PC-9 (cell line): ENCODE results near the gene CLEC1A.

Source experiments
- CTCF ChIP-seq: fragments of 200-600 bp; sonication (generic); conservative IDR thresholded peaks from 2 replicates; pipeline ENCODE4 v1.6.1; 2017; ENCODE audit warnings: mixed run types, antibody characterized with exemption, mild to moderate bottlenecking, moderate library complexity
- EZH2 ChIP-seq: fragments of 200-600 bp; sonication (generic); IDR thresholded peaks from 2 replicates; pipeline ENCODE4 v1.8.0; 2017; ENCODE audit warnings: antibody characterized with exemption, low read depth

- no peak for TF ChIP-seq EZH2
- TF ChIP-seq CTCF: no peak
Measured at GRCh38 chr12:10052193-10052913, 46.4 kb downstream of the CLEC1A start.
